Endometrial microvascular endothelial cells (primary cell): ENCODE measurements around the gene GPC6. TPM values are rescaled to one million over a fixed set of nuclear protein-coding genes. Genes with fewer than 3 reads are reported as not detected.

Experiments used
- in situ Hi-C: cut with HindIII; loops from 2 replicates; pipeline ENCODE4 v1.10.0; 2017; ENCODE audit warnings: low sequenced_read_pairs, low pct_unique_long_range_greater_than_20kb; ENCODE audit errors: inconsistent ontology term
- total RNA-seq: library from RNA; depleted of rRNA; stranded (reverse); fragments of >200 nt; gene quantifications from one replicate; pipeline ENCODE4 v1.2.3, GENCODE V29; 2015; ENCODE audit errors: inconsistent ontology term

The GPC6 gene
- total RNA-seq, 1 donor from 2014 or later: 0.46 TPM

DNA sequence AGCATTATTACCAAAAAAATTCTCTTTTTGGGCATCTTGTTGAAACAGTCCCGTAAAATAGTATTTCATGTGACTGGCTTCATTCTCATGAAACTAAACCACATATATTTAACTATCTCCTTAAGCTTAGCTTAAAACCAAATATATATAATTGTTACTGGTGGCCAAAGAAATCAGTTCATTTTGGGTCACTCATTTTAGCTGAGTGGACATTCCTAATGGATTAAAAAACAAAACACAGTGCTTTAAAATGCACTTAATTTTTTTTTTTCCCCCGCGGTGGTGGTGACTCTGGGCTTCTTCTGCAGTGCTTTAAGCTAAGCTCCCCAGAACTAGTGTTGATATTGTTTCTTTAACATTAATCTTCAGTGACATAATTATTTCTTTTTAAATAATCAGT is 540.1 kb downstream of the GPC6 start:
- in situ Hi-C loops: no loop called here

DNA sequence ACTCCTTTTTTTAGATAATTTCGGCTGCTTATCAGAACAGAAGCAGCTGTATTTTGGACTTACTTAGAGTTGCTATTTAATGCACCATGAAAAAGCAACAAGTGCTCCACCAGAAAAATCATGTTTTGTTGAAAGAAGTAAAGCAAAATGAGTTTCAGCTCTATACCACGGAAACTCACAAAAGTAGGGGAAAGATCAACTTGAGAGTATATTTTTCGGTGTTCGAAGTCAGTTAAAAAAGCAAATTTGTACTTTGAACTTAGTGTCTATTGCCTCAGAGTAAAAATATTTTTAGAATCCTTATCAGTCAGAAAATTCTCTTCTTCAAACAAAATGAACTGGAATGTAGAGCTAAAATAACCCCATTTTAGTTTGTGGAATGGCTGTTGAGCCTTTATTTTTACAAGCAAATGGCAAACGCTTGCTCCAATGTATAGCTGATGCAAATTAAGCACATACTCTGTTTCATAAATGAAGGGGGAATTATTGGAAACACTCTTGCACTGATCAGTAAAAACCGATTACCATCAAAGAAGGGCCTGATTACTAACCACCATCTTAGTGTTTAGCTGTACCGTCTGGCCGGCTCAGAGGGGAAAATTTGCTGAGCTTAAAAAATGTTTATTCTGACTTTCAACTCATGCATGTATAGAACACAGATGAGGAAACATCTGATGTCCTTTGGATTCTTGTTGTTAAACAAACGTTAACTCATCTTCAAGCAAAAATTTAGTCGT is 540.7 kb downstream of the GPC6 start:
- in situ Hi-C loops: no loop called here

- in situ Hi-C loops: no loop called here
Observed at GRCh38 chr13:93767917-93768409, 541.4 kb downstream of the GPC6 start.

DNA sequence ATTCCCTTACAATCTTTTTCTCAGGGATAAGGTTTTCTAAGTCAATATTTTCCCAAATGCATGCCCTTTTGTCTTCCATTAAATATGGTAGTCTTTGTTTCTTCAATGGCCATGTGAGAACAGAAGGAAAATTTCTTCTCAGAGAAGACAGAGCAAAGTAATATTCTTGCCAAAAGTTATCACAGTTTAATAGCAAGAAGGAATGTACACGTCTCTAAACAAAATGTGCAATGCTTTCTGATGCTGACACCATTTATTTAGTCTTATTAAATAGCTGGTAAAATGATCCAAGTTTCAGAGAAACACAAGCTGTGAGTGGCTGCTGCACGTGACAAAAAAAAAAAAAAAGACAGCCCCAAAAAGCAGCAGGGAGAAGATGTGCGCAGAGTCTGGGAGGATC is 542.5 kb downstream of the GPC6 start:
- in situ Hi-C loops: no loop called here

DNA sequence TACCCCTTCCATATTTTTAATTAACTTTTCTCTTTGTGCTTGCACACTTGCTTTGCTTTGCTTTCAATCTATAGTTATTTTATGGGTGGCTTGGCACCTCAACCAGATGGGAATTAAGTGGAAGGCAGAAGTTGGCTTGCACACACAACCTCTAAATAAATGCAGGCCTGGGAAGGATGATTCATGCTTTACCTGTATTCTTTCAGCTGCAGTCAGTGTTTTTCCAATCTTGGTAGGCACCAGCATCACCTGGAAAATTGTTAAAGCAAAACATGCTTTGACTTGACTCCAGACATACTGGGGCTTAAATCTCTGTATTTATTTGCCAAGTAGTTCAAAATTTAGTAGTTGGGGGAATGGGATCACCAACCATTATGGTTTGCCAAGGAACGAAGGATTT is 543.0 kb downstream of the GPC6 start:
- in situ Hi-C loops: no loop called here

DNA sequence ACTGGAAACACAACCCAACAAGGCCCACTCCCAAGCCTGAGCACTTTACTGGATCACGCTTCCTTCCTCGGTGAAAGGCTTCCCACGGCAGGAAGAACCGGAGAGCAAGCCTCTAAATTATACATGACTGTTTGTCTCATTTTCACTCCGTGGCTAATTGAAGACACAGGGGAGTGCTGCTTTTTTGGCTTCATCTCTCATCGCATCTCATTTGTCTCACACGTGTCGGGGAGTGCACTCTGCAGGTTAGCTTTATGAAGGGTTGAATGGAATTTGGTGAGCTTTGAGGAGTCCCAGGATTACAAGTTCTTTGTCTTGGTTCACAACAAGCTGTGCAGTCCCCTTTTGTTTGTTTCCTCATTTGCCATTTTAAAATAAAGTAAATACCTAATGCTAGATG is 544.6 kb downstream of the GPC6 start:
- in situ Hi-C loops: no loop called here

- in situ Hi-C loops: no loop called here
Observed at GRCh38 chr13:93771782-93772181, 545.2 kb downstream of the GPC6 start.

GRCh38 chr13:93774506-93774905 is 547.9 kb downstream of the GPC6 start:
- in situ Hi-C loops: no loop called here

- in situ Hi-C loops: no loop called here
Observed at GRCh38 chr13:93775027-93775426, 548.4 kb downstream of the GPC6 start.

DNA sequence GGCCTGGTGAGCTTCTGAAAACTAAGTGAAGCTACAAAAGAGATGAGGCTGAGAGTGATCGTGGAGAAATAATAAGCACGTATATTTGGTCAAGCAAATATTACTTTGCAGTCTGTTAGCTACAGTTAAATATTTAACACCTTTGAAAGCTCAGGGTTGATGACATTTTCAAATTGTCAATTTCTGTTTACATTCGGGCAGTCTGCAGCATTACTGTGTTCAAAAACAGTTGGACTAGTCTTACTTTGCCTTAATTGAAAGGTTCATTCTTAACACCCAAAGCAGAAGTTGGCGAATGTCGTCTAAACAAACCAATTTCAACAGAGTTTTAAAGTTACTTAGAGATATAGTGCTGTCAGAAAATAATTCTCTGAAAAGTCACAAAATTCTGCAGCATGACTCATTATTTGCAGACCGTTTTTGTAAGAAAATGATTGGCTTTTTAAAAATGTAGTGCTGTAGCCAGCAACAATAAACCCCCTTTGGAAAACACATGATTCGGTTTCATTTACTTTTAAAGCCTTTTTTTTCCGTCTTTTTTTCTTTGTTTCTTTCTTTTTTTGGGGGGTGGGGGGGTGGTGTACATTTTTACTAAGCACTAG is 549.0 kb downstream of the GPC6 start:
- in situ Hi-C loops: no loop called here

DNA sequence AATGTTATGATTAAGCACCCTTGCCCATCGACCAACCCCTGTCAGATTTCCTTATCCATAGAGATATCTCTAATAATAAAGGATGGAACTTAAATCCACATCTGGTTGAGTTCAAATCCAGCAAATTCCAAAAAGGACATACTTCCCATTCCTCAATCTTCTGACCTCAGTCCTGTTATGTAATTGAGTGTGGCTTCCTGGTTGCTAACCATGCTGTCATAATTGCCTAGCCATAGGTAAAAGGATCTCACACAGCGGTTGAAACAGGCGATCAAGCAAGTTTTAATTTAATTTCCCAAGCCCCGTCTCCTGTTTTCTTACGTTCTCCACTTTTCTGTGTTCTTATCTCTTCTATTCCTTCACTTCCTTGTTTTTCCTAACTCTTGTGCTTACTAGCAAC is 550.3 kb downstream of the GPC6 start:
- in situ Hi-C loops: no loop called here

DNA sequence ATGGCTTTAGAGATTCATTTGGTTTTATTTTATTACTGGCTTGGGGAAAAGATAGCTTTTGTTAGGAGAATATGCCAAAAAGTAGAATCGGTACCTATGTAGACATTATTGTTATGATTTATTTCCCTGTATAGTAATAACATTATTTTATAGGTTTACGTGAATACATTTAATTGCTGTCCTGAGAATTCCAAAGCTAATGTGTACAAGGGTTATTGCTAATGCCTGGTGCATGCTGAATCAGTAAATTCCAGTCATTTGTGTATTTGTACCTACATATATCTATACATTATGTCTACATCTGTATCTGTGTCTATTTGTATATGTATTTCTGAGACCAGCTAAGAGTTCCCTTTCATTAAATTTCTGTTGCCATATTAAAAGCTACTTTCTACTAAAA is 550.9 kb downstream of the GPC6 start:
- in situ Hi-C loops: no loop called here

- in situ Hi-C loops: no loop called here
Observed at GRCh38 chr13:93778548-93778947, 551.9 kb downstream of the GPC6 start.

GRCh38 chr13:93784191-93784590 is 557.6 kb downstream of the GPC6 start:
- in situ Hi-C loops: no loop called here

- in situ Hi-C loops: no loop called here
Observed at GRCh38 chr13:93786846-93787489, 560.4 kb downstream of the GPC6 start.

DNA sequence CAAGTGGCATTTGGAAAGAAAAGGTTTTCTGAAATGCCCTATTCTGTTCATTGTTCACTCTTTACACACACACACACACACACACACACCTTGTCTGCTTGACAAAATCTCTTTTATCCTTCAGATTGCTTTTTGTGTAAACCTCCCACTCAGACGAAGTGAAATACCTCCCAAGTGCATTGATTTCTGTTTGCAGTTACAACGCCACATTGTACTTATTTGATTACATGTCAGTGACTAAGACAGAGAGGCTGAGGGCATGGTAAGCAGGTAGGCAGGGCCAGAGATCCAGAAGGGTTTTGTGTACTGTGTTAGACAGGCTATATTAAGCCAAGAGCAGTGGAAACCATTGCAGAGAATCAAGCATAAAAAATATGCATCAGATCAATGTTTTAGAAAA is 561.8 kb downstream of the GPC6 start:
- in situ Hi-C loops: no loop called here

GRCh38 chr13:93789058-93789457 is 562.5 kb downstream of the GPC6 start:
- in situ Hi-C loops: no loop called here

- in situ Hi-C loops: no loop called here
Observed at GRCh38 chr13:93794197-93794885, 567.7 kb downstream of the GPC6 start.

DNA sequence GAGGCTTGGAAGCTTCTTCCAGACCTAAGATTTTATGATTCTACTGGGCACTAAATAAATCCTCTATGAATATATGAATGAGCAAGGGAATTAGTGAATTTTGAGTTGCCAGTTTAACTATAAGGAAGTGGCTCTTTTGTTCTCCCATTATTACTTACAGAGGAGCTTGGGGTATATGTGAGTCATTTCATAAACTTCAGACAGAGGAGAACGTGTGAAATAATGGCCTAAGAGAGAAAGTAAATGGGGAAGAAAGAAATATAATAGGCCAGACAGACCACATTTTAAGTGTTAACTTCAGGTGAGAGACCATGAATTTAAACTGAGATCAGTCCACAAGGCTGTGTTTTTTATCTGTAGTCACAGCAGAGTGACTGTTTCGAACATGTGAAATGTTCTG is 570.9 kb downstream of the GPC6 start:
- in situ Hi-C loops: no loop called here

GRCh38 chr13:93800342-93800741 is 573.7 kb downstream of the GPC6 start:
- in situ Hi-C loops: no loop called here
